Right cardiac atrium (tissue), 5 donors: ENCODE results near the gene KLHDC10. TPM values are rescaled to one million over a fixed set of nuclear protein-coding genes. Genes with fewer than 3 reads are reported as not detected.
"Not testable (repeated sequence)": the region's sequence is repeated elsewhere in the genome, so short reads cannot be mapped to it uniquely, and the experiment has no call there.

Experiments
- ATAC-seq, 2 donors: fragments of 200-7000 bp; cut with Tn5 transposase; one replicate each; pipeline versions ENCODE4 v1.8.0 to v1.9.1; 2020; ENCODE audit warnings: moderate library complexity in 2 of 2, mild to moderate bottlenecking in 1 of 2
- DNase-seq, 3 donors: peaks; one replicate each; pipeline ENCODE4 v3.0.0-alpha.2; 2020
- H3K27ac ChIP-seq: one replicate; pipeline ENCODE4 v1.5.1; 2013; ENCODE audit warnings: mild to moderate bottlenecking, low read length, control low read depth, moderate library complexity
- H3K27me3 ChIP-seq: one replicate; pipeline ENCODE4 v1.6.1; 2013; ENCODE audit not compliant: control insufficient read depth, insufficient read depth
- H3K4me1 ChIP-seq: one replicate; pipeline ENCODE4 v1.6.1; 2013; ENCODE audit warnings: low read length; ENCODE audit not compliant: control insufficient read depth, insufficient read depth
- H3K4me3 ChIP-seq: one replicate; pipeline ENCODE4 v1.5.1; 2013; ENCODE audit warnings: low read length, control low read depth
- H3K9me3 ChIP-seq: one replicate; pipeline ENCODE4 v1.6.1; 2013; ENCODE audit warnings: low read length; ENCODE audit not compliant: control insufficient read depth
- WGBS: extraction: QIAGEN DNeasy Blood & Tissue Kit; methylation state at CpG from one replicate; pipeline ENCODE4 v1.1.7; 2013; 5-methylcytosine and 5-hydroxymethylcytosine counted together
- intact Hi-C, 4 donors: fragments of 100-400 bp; cut with DNase I; formaldehyde crosslinking; loops; one replicate each; pipeline versions ENCODE4 v1.11.0 to v1.14.0; 2022 to 2023
- polyA plus RNA-seq: library from polyadenylated mRNA; stranded (reverse); fragments of 200-250 nt; gene quantifications from one replicate; pipeline ENCODE4 v1.2.3, GENCODE V29; 2013
- total RNA-seq, 4 donors: library from RNA; stranded (reverse); fragmentation: NEBNext Ultra II Directional; extraction: Animal tissue kit (Norgen Biotek cat#: 25700); gene quantifications; one replicate each; pipeline ENCODE4 v1.2.1, GENCODE V29; 2021
- donor health status: healthy with polysubstance abuse.
- donor health status: DM: no; HTN: yes; CAD: no.
- donor health status: DM: no; HTN: no; CAD: no.
- donor health status: DM: no; HTN: yes; CAD: no; lungs with severe emphysema.
- donor health status: DM: yes; HTN: yes; CAD: no.

KLHDC10 gene
- total and polyA plus RNA-seq, 5 donors: 8.6 to 29.4 (median 25.3) TPM

DNA sequence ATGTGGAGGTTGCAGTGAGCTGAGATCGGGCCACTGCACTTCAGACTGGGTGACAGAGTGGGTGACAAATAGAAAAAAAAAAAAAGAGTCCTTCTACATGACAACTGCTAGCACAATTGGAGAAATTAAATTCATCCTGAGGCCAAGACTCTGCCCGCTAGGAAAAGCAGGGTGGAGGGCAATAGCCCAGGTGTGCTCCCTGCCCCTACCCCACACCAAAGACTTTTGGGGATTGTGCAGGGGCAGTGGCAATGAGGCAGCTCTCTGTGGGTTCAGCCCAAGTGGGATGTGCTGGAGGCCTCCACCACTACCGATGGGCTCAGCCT lies 73.6 kb downstream of the KLHDC10 start:
- H3K4me1 ChIP-seq: no peaks in the 10 kb centered on the region
- H3K27ac ChIP-seq: no peak overlapping the region
- no peak for DNase-seq
- intact Hi-C loops: no loop called here
- WGBS: 84% methylated on average over 3 of the region's 3 CpGs
- no peak for ATAC-seq
- H3K4me3 ChIP-seq: no peak overlapping the region
- H3K27me3 ChIP-seq: no peaks in the 10 kb centered on the region
- H3K9me3 ChIP-seq: no peaks in the 10 kb centered on the region

DNA sequence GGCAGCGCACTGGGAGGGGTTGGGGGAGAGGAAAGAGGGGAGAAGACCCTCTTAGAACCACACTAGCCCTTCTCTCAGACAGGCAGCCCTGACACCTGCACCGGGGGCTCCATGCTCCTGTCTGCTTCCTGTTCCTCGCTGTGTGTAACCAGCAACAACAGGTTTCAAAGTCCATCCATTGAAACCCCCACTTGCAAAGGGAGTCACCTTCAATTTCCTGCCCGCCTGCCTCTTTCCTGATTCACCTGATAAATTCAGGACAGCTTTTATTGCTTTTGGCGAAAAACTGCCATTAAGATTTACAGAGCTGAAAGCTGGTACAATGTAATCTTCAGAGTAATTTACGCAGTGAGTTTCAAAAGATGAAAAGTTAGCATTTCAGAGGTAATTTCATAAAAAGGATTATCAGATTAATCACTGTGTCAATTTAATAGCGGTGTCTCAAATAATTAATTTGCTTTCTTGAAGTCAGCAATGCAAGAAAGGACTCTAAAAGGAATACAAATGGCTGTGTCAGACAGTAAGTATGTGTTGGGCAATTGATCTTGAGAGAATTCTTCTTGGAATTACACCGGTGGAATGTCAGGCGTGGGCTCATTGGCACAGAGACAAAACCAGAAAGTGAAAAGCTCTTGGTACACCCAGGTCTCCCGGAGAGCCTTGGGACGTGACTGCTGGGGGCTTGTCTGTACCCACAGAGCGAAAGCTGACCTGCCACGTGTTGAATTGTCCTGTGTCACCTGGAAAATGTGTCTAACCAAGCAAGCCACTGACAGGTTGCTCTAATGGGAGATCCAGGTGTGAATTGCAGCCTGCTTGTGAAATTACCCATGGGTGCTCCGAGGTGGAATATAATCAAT lies 74.2 kb downstream of the KLHDC10 start:
- no peaks in the 10 kb centered on the region for H3K9me3 ChIP-seq
- WGBS: 66% methylated on average over 14 of the region's 14 CpGs
- no peak for DNase-seq
- no peak for ATAC-seq
- no peaks in the 10 kb centered on the region for H3K4me1 ChIP-seq
- no peak overlapping the region for H3K27ac ChIP-seq
- H3K4me3 ChIP-seq: no peak overlapping the region
- H3K27me3 ChIP-seq: no peaks in the 10 kb centered on the region
- intact Hi-C loops: no loop called here

DNA sequence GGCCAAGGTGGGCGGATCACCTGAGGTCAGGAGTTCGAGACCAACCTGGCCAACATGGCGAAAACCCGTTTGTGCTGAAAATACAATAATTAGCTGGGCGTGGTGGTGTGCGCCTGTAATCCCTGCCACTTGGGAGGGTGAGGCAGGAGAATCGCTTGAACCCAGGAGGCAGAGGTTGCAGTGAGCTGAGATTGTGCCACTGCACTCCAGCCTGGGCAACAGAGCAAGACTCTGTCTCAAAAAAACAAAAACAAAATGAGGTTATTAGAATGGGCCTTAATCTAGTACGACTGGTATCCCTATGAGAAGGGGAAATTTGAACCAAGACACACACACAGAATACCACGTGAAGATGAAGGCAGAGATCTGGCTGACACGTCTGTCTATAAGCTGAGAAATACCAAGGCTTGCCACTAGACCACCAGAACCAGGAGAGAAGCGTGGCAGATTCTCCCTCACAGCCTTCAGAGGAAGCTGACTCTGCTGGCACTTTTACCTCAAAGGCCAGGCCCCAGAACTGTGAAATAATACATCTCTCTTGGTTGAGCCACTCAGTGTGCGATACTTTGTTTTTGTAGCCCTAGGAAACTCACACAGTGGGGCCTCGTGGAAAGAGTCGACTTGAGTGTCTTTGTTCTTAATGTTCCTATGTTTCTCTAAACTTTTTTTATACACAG lies 75.2 kb downstream of the KLHDC10 start:
- Histone ChIP-seq H3K4me1 (no peaks in the 10 kb centered on the region), H3K27me3 (no peaks in the 10 kb centered on the region), H3K27ac (no peak overlapping the region), H3K9me3 (no peaks in the 10 kb centered on the region), H3K4me3 (no peak overlapping the region)
- 89% methylated on average over 14 of the region's 14 CpGs for WGBS
- ATAC-seq (no peak), DNase-seq (no peak)
- intact Hi-C loops: no loop called here

DNA sequence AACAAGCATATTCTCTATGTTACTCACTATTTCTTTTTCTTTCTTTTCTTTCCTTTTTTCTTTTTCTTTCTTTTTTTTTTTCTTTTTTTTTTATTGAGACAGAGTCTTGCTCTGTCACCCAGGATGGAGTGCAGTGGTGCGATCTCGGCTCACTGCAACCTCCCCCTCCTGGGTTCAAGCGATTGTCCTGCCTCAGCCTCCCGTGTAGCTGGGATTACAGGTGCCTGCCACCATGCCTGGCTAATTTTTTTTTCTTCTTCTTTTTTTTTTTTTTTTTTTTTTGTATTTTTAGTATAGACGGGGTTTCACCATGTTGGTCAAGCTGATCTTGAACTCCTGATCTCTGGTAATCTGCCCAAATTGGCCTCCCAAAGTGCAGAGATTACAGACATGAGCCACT lies 75.8 kb downstream of the KLHDC10 start:
- ATAC-seq, intact Hi-C loops: not testable (repeated sequence)
- WGBS: 97% methylated on average over 5 of the region's 5 CpGs

DNA sequence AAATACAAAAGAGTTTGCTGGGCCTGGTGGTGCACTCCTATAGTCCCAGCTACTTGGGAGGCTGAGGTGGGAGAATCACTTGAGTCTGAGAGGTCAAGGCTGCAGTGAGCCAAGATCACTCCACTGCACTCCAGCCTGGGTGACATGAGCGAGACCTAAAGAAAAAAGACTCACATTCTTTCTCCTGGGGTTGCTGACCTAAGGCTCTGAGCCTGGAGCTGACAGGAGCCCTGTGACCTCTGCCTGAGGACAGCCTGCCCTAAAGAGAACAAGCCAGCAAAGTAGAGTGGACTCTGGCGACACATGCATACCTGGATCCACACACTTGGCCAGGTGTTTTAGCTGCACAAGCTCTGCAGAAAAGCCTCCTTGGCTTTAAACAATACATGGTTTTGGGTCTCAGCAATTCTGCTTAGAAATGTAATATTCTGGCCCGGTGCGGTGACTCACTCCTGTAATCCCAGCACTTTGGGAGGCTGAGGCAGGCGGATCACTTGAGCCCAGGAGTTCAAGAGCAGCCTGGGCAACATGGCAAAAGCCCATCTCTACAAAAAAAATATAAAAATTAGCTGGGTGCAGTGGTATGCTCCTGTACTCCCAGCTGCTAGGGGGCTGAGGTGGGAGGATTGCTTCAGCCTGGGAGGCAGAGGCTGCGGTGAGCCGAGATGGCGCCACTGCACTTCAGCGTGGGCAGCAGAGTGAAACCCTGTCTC lies 76.5 kb downstream of the KLHDC10 start:
- H3K27ac ChIP-seq: no peak overlapping the region
- intact Hi-C loops: no loop called here
- H3K4me1 ChIP-seq: no peaks in the 10 kb centered on the region
- WGBS: 98% methylated on average over 9 of the region's 9 CpGs
- no peak for DNase-seq
- no peak overlapping the region for H3K4me3 ChIP-seq
- H3K27me3 ChIP-seq: no peaks in the 10 kb centered on the region
- no peak for ATAC-seq
- no peaks in the 10 kb centered on the region for H3K9me3 ChIP-seq

More for the DNA sequence above, 75.8 kb downstream of the KLHDC10 start:
- not testable (repeated sequence) for DNase-seq, H3K4me3 ChIP-seq, H3K4me1 ChIP-seq, H3K27me3 ChIP-seq, H3K9me3 ChIP-seq, H3K27ac ChIP-seq

DNA sequence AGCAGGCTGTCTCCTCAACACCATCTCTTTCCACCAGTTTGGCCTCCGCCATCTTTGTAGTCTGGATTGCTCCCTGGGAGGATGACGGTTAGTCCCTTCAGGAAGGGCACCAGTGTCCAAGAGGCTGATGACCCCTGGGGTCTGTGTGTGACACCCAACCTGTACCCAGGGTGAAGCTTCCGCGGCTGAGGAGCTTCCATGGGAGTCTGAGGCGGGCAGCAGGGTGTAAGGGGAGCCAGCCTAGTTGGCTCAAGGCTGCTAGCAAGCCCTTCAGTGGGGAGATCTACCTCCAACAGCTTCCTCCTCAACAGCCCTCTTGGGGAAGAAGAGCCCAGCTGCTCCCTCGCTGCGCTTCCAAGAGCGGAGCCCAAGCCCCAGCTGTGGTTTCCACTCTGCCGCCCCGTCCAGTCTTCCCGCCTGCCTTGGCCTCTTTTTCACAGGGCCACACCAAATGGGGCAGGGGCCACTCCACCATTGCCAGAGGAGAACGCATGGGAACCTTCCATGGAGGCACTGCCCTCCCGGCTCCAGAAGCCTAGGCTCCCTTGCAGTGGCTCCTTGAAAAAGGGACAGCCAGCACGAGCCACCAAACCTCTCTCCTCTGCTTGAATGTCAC lies 77.5 kb downstream of the KLHDC10 start:
- ATAC-seq (no peak), DNase-seq (no peak)
- no peak overlapping the region for H3K4me3 ChIP-seq
- WGBS: 96% methylated on average over 14 of the region's 14 CpGs
- intact Hi-C loops: no loop called here
- H3K27me3 ChIP-seq: no peaks in the 10 kb centered on the region
- H3K9me3 ChIP-seq: no peaks in the 10 kb centered on the region
- H3K4me1 ChIP-seq: no peaks in the 10 kb centered on the region
- H3K27ac ChIP-seq: no peak overlapping the region

DNA sequence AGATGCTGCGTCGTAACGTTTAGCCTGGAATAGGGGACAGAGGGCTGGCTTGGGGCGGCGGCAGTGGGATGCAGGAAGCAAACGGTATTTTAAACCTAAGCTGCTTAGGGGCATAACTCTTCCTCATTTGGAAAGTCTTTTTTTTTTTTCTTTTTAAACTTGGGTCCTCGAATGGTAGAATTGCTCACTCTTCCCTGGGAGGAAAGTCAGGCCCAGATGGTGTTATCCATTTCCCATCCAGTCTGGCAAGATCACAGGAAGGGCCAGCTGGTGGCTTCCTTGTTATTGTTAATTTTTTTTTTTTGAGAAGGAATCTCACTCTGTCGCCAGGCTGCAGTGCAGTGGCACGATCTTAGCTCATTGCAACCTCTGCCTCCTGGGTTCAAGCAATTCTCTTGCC lies 78.2 kb downstream of the KLHDC10 start:
- Histone ChIP-seq H3K4me1 (no peaks in the 10 kb centered on the region), H3K27me3 (no peaks in the 10 kb centered on the region), H3K4me3 (no peak overlapping the region), H3K27ac (no peak overlapping the region), H3K9me3 (no peaks in the 10 kb centered on the region)
- WGBS: 61% methylated on average over 9 of the region's 9 CpGs
- intact Hi-C loops: no loop called here
- ATAC-seq (no peak), DNase-seq (no peak)

DNA sequence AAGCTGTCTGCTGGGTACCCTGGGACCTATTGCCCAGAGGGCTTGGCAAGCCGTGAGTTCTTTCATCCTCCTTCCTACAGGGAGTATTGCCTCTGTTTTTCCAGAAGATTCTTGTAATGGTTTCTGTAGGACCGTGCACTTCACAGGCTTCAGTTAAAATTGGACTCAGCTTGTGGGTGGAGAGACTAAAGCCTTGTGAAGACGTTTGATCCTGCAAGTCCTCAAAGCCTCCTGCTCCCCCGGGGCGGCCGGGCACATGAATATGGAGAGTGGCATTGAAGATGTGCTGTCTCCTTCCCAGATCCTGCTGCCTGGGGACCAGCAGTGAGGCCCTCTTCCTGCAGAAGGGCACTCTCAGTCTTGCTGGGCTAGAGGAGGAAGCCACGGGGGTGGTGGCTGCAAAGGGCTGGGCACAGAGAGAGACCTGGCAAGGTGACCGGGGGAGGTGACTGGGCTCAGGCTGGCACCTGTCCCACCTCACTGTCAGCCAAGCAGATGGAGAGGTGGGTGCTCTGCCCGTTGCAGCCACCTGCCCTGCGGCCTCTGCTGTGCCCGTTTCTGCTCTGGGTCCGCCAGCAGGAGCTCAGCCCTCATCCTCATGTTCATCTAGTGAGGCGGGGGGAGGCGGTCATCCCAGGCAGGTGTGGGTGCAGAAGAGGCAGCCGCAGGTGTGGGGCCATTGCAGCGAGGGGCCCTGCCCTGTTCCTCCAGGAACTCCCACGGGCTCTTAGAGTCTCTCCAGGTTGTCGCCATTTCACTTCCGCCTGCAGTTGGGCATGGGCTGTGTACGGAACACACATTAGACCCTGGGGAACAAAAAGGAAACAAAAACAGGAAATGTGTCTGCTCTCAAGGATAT lies 79.2 kb downstream of the KLHDC10 start:
- 71% methylated on average over 20 of the region's 20 CpGs for WGBS
- Histone ChIP-seq H3K4me3 (no peak overlapping the region), H3K9me3 (no peaks in the 10 kb centered on the region), H3K4me1 (no peaks in the 10 kb centered on the region), H3K27ac (no peak overlapping the region), H3K27me3 (no peaks in the 10 kb centered on the region)
- DNase-seq (peak in 1 of 3 donors; percentile 45), ATAC-seq (no peak)
- intact Hi-C loops: no loop called here

DNA sequence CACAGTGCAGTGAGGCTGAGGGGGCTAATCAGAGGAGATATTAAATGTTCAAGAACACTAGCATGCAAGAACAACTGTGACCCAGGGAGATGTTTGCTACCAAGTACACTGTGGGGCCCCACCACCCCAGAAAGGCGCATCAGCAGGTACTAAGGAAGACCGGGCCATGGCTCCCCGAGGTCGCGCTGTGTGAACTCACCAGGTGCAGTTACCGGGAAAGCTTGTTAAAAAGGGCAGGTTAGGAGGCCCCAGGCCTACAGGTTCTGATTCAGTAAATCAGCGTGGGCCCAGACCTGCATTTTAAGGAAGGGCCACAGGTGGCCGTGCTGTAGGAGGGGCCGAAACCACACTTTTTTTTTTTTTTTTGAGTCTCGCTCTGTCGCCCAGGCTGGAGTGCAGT lies 80.3 kb downstream of the KLHDC10 start:
- H3K9me3 ChIP-seq: no peaks in the 10 kb centered on the region
- ATAC-seq (no peak), DNase-seq (no peak)
- intact Hi-C loops: no loop called here
- 97% methylated on average over 11 of the region's 11 CpGs for WGBS
- H3K4me3 ChIP-seq: no peak overlapping the region
- H3K4me1 ChIP-seq: no peaks in the 10 kb centered on the region
- no peaks in the 10 kb centered on the region for H3K27me3 ChIP-seq
- H3K27ac ChIP-seq: no peak overlapping the region
